ENCODE results near the gene MYO15A.

The MYO15A gene

DNA sequence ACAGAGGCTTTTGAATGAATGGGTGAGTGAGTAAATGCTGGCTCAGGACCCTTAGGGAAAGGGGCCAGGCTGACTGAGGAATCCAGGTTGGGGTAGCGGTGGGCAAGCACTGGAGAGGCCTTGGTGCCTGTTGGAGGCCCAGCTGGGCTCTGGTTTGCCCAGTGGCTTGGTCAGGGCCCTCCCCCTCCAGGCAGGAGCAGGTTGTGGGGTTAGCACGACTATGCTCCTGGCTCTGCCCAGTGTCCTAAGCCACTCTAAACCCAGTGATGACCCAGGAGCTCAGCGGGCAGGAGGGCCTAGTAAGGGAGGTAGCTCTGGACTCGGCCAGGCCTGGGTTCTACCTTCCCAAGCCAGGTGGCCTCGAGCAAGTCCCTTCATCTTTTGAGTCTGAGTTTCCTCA lies 7.5 kb downstream of the MYO15A start:
- H3K9me3 Mint-ChIP-seq: peaks cover 3% of the 10 kb centered on the region
- no peak for DNase-seq (ENCODE audit: low spot score in 2 of 2)
- H3K27ac Mint-ChIP-seq: no peak overlapping the region
- no peak for ATAC-seq
- H3K4me3 Mint-ChIP-seq: no peak overlapping the region
- no peaks in the 10 kb centered on the region for H3K4me1 Mint-ChIP-seq
- H3K36me3 Mint-ChIP-seq: no peaks in the 10 kb centered on the region

DNA sequence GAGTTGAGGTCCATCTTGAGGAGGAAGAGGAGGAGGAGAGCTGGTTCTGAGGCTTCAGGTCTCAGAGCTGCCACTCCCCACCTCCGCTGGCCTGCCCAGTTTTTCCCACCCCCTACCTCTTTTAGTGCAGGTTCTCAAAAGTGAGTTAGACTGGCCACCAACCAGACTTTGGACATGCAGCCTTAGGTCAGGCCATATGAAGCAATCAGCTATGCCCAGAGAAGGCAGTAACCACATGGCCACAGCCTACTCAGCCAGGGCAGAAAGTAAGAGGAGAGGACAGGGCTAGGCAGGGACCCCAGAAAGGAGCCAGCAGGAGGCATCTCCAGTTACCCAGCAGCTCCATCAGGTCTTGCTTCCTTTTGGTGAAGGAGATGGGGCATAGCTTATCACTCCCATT lies 9.0 kb downstream of the MYO15A start:
- ATAC-seq (no peak), DNase-seq (ENCODE audit: low spot score in 2 of 2) (no peak)
- Mint-ChIP-seq H3K4me3 (no peak overlapping the region), H3K4me1 (no peaks in the 10 kb centered on the region), H3K36me3 (no peaks in the 10 kb centered on the region), H3K9me3 (peaks cover 3% of the 10 kb centered on the region), H3K27ac (no peak overlapping the region)

DNA sequence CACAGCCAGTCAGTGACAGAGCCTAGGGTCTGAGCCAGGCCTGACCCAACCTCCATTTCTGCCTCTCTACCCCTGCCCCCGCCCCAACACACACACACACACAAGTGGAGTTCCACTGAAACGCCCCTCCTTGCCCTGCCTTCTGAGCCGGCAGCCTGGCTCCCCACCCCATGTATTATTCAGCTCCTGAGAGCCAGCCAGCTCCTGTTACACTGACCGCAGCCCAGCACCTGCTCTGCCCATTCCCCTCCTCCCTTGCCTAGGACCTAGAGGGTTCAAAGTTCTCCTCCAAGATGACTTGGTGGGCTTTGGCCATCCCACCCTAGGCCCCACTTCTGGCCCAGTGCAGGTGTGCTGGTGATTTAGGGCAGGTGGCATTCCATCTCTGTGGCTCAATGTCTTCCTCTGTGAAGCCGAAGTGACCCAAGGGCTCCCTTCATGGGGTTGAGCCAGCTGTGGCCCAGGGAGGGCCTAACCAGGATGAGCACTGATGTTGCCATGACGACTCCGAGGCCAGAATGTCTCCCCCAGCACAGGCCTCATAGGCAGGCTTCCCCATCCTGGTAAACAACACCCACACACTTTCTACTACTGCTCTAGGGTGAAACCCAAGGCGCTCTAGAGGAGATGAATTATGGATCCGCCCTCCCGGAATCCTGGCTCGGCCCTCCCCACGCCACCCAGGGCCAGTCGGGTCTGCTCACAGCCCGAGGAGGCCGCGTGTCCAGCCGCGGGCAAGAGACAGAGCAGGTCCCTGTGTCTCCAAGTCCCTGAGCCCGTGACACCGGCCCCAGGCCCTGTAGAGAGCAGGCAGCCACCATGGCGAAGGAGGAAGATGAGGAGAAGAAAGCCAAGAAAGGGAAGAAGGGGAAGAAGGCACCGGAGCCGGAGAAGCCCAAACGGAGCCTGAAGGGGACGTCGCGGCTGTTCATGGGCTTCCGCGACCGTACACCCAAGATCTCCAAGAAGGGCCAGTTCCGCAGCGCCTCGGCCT lies 9.7 kb downstream of the MYO15A start:
- Mint-ChIP-seq H3K36me3 (no peaks in the 10 kb centered on the region), H3K9me3 (peaks cover 3% of the 10 kb centered on the region), H3K4me1 (no peaks in the 10 kb centered on the region), H3K4me3 (no peak overlapping the region), H3K27ac (no peak overlapping the region)
- ATAC-seq: no peak
- DNase-seq (ENCODE audit: low spot score in 2 of 2): no peak

DNA sequence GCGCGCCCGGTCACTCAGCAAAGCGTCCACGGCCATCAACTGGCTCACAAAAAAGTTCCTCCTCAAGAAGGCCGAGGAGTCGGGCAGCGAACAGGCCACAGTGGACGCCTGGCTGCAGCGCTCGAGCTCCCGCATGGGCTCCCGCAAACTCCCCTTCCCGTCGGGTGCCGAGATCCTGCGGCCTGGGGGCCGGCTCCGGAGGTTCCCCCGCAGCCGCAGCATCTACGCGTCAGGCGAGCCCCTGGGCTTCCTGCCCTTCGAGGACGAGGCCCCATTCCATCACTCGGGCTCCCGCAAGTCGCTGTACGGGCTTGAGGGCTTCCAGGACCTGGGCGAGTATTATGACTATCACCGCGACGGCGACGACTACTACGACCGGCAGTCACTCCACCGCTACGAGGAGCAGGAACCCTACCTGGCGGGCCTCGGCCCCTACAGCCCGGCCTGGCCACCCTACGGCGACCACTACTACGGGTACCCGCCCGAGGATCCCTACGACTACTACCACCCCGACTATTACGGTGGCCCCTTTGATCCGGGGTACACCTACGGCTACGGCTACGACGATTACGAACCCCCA lies 10.7 kb downstream of the MYO15A start:
- no peak overlapping the region for H3K4me3 Mint-ChIP-seq
- H3K27ac Mint-ChIP-seq: no peak overlapping the region

DNA sequence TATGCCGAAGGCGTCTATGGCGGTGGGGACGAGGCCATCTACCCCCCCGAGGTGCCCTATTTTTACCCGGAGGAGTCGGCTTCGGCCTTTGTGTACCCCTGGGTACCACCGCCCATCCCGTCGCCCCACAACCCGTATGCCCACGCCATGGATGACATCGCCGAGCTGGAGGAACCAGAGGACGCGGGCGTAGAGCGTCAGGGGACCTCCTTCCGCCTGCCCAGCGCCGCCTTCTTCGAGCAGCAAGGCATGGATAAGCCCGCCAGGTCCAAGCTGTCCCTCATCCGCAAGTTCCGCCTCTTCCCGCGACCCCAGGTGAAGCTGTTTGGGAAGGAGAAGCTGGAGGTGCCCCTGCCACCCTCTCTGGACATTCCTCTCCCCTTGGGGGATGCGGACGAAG lies 11.4 kb downstream of the MYO15A start:
- H3K4me1 Mint-ChIP-seq: no peaks in the 10 kb centered on the region
- peaks cover 3% of the 10 kb centered on the region for H3K9me3 Mint-ChIP-seq
- ATAC-seq (no peak), DNase-seq (ENCODE audit: low spot score in 2 of 2) (no peak)
- H3K27ac Mint-ChIP-seq: no peak overlapping the region
- no peak overlapping the region for H3K4me3 Mint-ChIP-seq
- no peaks in the 10 kb centered on the region for H3K36me3 Mint-ChIP-seq

More for the DNA sequence above, 10.7 kb downstream of the MYO15A start:
- ATAC-seq (no peak), DNase-seq (ENCODE audit: low spot score in 2 of 2) (no peak)
- Mint-ChIP-seq H3K4me1 (no peaks in the 10 kb centered on the region), H3K9me3 (peaks cover 3% of the 10 kb centered on the region), H3K36me3 (no peaks in the 10 kb centered on the region)

DNA sequence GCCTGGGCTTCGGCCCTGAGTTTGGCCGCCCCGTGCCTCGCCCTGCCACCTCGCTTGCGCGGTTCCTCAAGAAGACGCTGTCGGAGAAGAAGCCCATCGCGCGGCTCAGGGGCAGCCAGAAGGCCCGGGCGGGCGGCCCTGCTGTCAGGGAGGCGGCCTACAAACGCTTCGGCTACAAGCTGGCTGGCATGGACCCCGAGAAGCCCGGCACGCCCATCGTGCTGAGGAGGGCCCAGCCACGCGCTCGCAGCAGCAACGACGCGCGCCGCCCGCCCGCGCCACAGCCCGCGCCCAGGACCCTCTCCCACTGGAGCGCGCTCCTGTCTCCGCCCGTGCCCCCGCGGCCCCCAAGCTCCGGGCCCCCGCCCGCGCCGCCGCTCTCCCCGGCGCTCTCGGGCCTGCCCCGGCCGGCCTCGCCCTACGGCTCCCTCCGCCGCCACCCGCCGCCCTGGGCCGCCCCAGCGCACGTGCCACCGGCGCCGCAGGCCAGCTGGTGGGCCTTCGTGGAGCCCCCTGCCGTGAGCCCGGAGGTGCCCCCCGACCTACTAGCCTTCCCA lies 12.0 kb downstream of the MYO15A start:
- H3K9me3 Mint-ChIP-seq: peaks cover 3% of the 10 kb centered on the region
- no peak for ATAC-seq
- no peak overlapping the region for H3K4me3 Mint-ChIP-seq
- no peaks in the 10 kb centered on the region for H3K36me3 Mint-ChIP-seq
- no peaks in the 10 kb centered on the region for H3K4me1 Mint-ChIP-seq
- no peak overlapping the region for H3K27ac Mint-ChIP-seq
- DNase-seq (ENCODE audit: low spot score in 2 of 2): no peak

DNA sequence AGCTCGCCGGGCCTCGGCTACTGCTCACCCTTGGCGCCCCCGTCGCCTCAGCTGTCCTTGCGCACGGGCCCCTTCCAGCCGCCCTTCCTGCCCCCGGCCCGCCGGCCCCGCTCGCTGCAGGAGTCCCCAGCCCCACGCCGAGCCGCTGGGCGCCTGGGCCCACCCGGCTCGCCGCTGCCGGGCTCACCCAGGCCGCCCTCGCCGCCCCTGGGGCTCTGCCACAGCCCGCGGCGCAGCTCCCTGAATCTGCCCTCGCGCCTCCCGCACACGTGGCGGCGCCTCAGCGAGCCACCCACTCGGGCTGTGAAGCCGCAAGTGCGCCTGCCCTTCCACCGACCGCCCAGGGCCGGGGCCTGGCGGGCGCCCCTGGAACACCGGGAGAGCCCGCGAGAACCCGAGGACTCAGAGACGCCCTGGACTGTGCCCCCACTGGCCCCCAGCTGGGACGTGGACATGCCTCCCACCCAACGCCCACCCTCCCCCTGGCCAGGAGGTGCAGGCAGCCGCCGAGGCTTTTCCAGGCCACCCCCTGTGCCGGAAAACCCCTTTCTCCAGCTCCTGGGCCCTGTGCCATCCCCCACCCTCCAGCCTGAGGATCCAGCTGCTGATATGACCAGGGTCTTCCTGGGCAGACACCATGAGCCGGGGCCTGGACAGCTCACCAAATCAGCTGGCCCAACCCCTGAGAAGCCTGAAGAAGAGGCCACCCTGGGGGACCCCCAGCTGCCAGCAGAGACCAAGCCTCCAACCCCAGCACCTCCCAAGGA lies 12.8 kb downstream of the MYO15A start:
- H3K27ac Mint-ChIP-seq: no peak overlapping the region
- H3K4me1 Mint-ChIP-seq: no peaks in the 10 kb centered on the region
- no peaks in the 10 kb centered on the region for H3K36me3 Mint-ChIP-seq
- no peak overlapping the region for H3K4me3 Mint-ChIP-seq
- H3K9me3 Mint-ChIP-seq: peaks cover 3% of the 10 kb centered on the region
- DNase-seq (ENCODE audit: low spot score in 2 of 2) (no peak), ATAC-seq (no peak)

DNA sequence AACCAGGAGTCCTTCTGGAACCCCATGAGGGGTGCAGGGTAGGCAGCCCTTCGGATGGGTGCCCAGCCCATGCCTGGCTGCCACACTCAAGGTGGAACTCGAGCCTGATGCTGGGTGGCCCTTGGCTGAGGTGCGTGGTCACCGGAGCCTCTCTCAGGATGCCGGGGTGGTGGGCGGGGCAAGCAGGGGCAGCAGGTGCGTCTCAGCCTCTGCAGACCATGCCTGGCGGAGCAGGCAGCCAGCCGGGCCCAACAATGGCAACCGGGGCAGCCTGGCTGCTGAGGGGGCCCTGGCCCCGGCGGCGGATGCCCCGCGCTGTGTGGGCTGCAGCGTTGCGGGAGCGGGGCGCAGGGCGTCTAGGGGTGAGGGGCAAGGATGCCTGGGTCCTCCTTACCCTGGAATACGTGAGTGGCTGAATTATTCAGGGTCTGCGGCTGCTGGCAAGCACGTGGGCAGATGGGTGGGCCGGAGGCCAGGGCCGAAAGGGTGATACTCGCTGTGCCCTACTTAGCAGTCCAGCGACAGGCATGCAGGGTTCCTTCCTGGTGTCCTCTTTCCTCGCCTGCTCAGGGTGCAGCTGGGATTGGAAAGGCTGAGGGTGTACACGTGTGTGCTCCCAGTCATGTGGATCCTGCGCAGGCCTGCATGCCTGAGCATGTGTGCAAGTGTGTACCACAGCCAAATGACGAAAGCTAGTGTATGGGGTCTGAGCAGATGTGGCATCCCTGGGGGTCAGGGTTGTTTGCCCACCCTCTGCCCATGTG lies 14.6 kb downstream of the MYO15A start:
- Mint-ChIP-seq H3K4me3 (no peak overlapping the region), H3K27ac (no peak overlapping the region), H3K9me3 (peaks cover 3% of the 10 kb centered on the region), H3K4me1 (no peaks in the 10 kb centered on the region), H3K36me3 (no peaks in the 10 kb centered on the region)
- DNase-seq (ENCODE audit: low spot score in 2 of 2) (no peak), ATAC-seq (no peak)

DNA sequence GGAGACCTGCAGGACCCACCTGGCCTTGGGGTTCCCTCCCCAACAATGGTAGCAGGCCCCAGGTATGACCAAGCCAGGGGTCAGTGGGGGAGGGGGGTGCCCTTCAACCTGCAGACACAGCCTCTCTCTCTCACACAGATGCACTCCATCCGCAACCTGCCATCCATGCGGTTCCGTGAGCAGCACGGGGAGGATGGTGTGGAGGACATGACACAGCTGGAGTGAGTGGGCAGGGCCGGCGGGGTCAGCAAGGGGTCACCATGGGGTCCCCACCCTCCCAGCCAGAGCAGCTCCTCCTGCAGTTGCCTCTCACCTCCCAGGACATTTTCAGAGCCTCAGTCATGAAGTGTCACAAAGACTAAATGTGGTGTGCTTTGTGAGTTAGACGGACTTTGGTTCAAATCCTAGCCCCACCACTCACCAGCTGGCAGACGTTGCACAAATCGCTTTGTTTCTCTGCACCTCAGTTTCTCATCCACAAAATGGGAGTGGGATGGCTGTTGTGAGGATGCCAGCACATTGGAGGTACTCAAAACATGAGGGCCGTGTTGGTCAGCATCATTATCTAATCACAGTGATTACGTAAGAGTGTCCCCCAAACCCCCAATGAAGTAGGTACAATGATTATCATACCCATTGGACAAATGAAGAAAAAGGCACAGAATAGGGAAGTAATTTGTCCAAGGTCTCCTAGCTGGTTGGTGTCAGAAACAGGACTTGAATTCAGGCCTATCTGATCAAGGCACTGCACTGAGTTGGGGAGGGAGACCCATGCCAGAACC lies 16.0 kb downstream of the MYO15A start:
- Mint-ChIP-seq H3K27ac (no peak overlapping the region), H3K9me3 (peaks cover 3% of the 10 kb centered on the region), H3K4me3 (no peak overlapping the region), H3K4me1 (no peaks in the 10 kb centered on the region), H3K36me3 (no peaks in the 10 kb centered on the region)
- no peak for DNase-seq (ENCODE audit: low spot score in 2 of 2)
- ATAC-seq: no peak

DNA sequence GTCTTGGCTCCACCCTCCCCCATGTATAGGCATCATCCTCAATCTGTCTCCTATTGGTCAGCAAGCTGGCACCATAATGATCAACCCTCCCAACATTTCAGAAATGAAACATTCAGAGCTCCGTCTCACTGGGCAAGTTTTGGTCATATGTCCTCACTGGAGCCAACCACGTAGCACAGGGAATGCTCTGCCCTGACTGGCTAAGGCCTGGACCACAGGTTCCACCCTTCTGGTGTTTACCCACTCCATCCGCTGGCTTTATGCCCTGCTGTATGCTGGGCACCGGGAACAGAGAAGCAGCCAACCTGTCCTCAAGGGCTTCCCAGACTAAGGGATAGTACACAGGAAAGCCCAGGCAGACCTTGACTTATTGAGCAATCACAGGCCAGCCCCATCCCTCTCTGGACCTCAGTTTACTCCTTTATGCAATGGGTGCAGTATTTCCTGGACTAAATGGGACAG lies 20.5 kb downstream of the MYO15A start:
- ATAC-seq (no peak), DNase-seq (ENCODE audit: low spot score in 2 of 2) (no peak)
- no peaks in the 10 kb centered on the region for H3K4me1 Mint-ChIP-seq
- H3K27ac Mint-ChIP-seq: peak overlapping the region; percentile 50
- no peaks in the 10 kb centered on the region for H3K36me3 Mint-ChIP-seq
- H3K4me3 Mint-ChIP-seq: no peak overlapping the region
- no peaks in the 10 kb centered on the region for H3K9me3 Mint-ChIP-seq

DNA sequence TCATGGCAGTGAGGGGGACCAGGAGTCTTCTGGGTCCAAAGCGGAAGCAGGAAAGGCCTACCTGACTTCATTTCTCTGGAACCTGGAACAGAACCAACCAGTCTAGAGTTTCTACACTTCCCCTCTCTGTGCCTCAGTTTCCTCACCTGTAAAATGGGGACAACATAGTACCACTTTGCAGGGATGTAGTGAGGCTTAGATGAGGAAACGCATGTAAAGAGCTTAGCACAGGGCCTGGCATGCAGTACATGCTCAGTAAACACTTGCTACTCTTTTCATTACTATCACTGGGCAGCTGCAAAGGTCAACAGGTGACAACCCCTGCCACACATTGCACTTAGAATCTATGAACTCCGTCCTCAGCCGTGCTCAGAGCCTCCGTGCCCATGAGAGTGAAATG lies 24.2 kb downstream of the MYO15A start:
- ATAC-seq: no peak
- Mint-ChIP-seq H3K4me3 (no peak overlapping the region), H3K9me3 (no peaks in the 10 kb centered on the region), H3K36me3 (no peaks in the 10 kb centered on the region), H3K4me1 (no peaks in the 10 kb centered on the region), H3K27ac (no peak overlapping the region)
- no peak for DNase-seq (ENCODE audit: low spot score in 2 of 2)

DNA sequence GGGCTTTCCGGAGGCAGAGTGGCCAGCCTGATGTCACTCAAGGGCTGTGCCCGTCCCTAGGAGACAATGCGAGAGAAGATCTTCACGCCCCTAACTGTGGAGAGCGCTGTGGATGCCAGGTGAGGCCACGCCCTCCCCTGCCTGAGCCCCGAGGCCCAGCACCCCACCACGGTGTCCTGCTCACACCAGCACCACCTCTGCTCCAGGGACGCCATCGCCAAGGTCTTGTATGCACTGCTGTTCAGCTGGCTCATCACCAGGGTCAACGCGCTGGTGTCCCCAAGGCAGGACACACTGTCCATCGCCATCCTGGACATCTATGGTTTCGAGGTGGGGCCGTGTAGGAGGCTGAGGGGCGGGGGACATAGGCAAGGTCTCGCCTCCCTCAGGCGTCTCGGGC lies 27.8 kb downstream of the MYO15A start:
- Mint-ChIP-seq H3K27ac (no peak overlapping the region), H3K4me1 (no peaks in the 10 kb centered on the region), H3K4me3 (no peak overlapping the region), H3K9me3 (no peaks in the 10 kb centered on the region), H3K36me3 (no peaks in the 10 kb centered on the region)
- no peak for DNase-seq (ENCODE audit: low spot score in 2 of 2)
- ATAC-seq: no peak

DNA sequence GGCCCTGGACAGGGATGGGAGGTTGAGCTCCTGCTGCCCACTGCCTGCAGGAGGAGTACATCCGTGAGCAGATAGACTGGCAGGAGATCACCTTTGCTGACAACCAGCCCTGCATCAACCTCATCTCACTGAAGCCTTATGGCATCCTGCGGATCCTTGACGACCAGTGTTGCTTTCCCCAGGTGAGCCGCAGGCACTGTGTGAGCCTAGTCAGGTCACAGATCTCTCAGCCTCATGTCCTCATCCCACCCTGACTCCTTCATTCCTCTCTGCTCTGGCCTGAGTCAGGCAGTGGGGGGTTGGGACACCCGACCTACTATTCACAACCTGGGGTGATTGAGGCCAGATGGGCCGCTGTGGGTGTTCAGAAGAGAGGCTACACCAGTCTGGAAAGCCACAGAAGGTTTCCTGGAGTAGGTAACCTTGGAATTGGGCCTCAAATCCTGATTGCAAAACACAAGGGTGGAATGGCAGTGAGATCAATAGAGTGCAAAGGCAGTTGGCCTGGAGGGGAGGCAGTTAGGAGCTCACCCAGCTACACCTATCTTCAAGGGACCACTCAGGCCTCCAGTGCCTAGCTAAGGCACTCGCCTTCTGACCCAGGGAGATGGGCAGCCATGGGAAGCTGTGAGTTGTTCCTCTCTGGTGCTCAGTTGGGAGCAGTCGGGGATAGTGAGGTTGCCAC lies 29.7 kb downstream of the MYO15A start:
- Mint-ChIP-seq H3K27ac (peak overlapping the region; percentile 7), H3K36me3 (no peaks in the 10 kb centered on the region), H3K9me3 (no peaks in the 10 kb centered on the region), H3K4me1 (no peaks in the 10 kb centered on the region), H3K4me3 (no peak overlapping the region)
- ATAC-seq: no peak
- no peak for DNase-seq (ENCODE audit: low spot score in 2 of 2)

DNA sequence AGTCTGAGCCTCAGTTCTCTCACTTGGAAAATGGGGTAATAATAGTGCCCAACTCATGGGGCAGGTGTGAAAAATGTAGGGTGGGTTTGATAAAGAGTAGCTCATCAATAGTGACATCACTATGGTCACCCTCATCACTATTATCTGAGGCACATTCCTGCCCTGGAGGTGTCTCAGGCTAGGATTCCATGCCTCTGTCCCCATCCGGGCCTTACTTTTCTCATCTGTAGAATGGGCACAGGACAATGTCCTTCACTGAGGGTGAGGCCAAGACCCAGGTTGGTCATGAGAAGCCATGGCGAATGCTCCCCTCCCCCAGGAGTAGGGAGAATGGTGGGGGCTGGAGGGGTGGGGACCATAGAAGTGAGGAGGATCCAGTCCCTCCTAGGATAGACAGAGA lies 30.5 kb downstream of the MYO15A start:
- Mint-ChIP-seq H3K4me3 (no peak overlapping the region), H3K36me3 (no peaks in the 10 kb centered on the region), H3K9me3 (no peaks in the 10 kb centered on the region), H3K4me1 (no peaks in the 10 kb centered on the region), H3K27ac (no peak overlapping the region)
- ATAC-seq: no peak
- no peak for DNase-seq (ENCODE audit: low spot score in 2 of 2)

Data from stimulated activated effector memory CD8-positive, alpha-beta T cell treated with anti-CD3 and anti-CD28 coated beads, Interleukin-12 subunit alpha, Interleukin-12 subunit beta, amount 100 ng/mL, for 72 hours (primary cell).